HEK293 (cell line): Measurements from ENCODE around the gene GLG1.

Experiments
- AEBP2 ChIP-seq: fragments of 450-650 bp; formaldehyde crosslinking; IDR thresholded peaks from 2 replicates; pipeline ENCODE4 v1.5.1; 2016; ENCODE audit warnings: missing biosample characterization, missing genetic modification characterization, borderline replicate concordance
- EGR2 ChIP-seq: fragments of 450-650 bp; formaldehyde crosslinking; IDR thresholded peaks from 2 replicates; pipeline ENCODE4 v1.5.1; 2016; ENCODE audit warnings: low read depth, missing biosample characterization, missing genetic modification characterization
- GFI1B ChIP-seq: fragments of 450-650 bp; formaldehyde crosslinking; IDR thresholded peaks from 2 replicates; pipeline ENCODE4 v1.5.1; 2016; ENCODE audit warnings: missing biosample characterization, missing genetic modification characterization
- KLF17 ChIP-seq: fragments of 450-650 bp; formaldehyde crosslinking; IDR thresholded peaks from 2 replicates; pipeline ENCODE4 v1.5.1; 2016; ENCODE audit warnings: missing biosample characterization, missing genetic modification characterization
- MZF1 ChIP-seq: fragments of 450-650 bp; formaldehyde crosslinking; IDR thresholded peaks from 2 replicates; pipeline ENCODE4 v1.5.1; 2017; ENCODE audit warnings: missing biosample characterization, missing genetic modification characterization, borderline replicate concordance
- PATZ1 ChIP-seq: fragments of 450-650 bp; formaldehyde crosslinking; IDR thresholded peaks from 2 replicates; pipeline ENCODE4 v1.5.1; 2016; ENCODE audit warnings: missing biosample characterization, missing genetic modification characterization
- PRDM1 ChIP-seq: fragments of 450-650 bp; formaldehyde crosslinking; IDR thresholded peaks from 2 replicates; pipeline ENCODE4; 2016; ENCODE audit warnings: missing biosample characterization, missing genetic modification characterization
- SETDB1 ChIP-seq: IDR thresholded peaks from one replicate; pipeline ENCODE4 v1.6.1; 2017; ENCODE audit warnings: mild to moderate bottlenecking, low read length, moderate library complexity, mixed read lengths; ENCODE audit not compliant: insufficient read length
- SP3 ChIP-seq: fragments of 450-650 bp; formaldehyde crosslinking; IDR thresholded peaks from 2 replicates; pipeline ENCODE4 v1.5.1; 2016; ENCODE audit warnings: missing biosample characterization, missing genetic modification characterization
- TCF7L2 ChIP-seq: IDR thresholded peaks from 2 replicates; pipeline ENCODE4 v1.6.1; 2011; ENCODE audit warnings: low read depth, mild to moderate bottlenecking, inconsistent platforms, low read length, moderate library complexity, borderline replicate concordance
- ZBTB17 ChIP-seq: fragments of 450-650 bp; formaldehyde crosslinking; IDR thresholded peaks from 2 replicates; pipeline ENCODE4 v1.5.1; 2016; ENCODE audit warnings: missing biosample characterization, missing genetic modification characterization
- ZBTB21 ChIP-seq: fragments of 450-650 bp; formaldehyde crosslinking; IDR thresholded peaks from 2 replicates; pipeline ENCODE4 v1.5.1; 2017; ENCODE audit warnings: missing biosample characterization, missing genetic modification characterization
- ZBTB48 ChIP-seq: fragments of 450-650 bp; formaldehyde crosslinking; IDR thresholded peaks from 2 replicates; pipeline ENCODE4 v1.5.1; 2016; ENCODE audit warnings: missing biosample characterization, missing genetic modification characterization
- ZNF133 ChIP-seq: fragments of 450-650 bp; formaldehyde crosslinking; IDR thresholded peaks from 2 replicates; pipeline ENCODE4 v1.5.1; 2016; ENCODE audit warnings: missing biosample characterization, missing genetic modification characterization
- ZNF146 ChIP-seq: fragments of 450-650 bp; formaldehyde crosslinking; IDR thresholded peaks from 2 replicates; pipeline ENCODE4 v1.5.1; 2016; ENCODE audit warnings: missing biosample characterization, missing genetic modification characterization
- ZNF148 ChIP-seq: fragments of 450-650 bp; formaldehyde crosslinking; IDR thresholded peaks from 2 replicates; pipeline ENCODE4 v1.5.0; 2017; ENCODE audit warnings: missing biosample characterization, missing genetic modification characterization, borderline replicate concordance
- ZNF2 ChIP-seq: fragments of 450-650 bp; formaldehyde crosslinking; IDR thresholded peaks from 2 replicates; pipeline ENCODE4 v1.5.1; 2016; ENCODE audit warnings: missing biosample characterization, missing genetic modification characterization
- ZNF211 ChIP-seq: fragments of 450-650 bp; formaldehyde crosslinking; IDR thresholded peaks from 2 replicates; pipeline ENCODE4 v1.5.1; 2016; ENCODE audit warnings: low read depth, missing biosample characterization, missing genetic modification characterization
- ZNF24 ChIP-seq: fragments of 450-650 bp; formaldehyde crosslinking; IDR thresholded peaks from 2 replicates; pipeline ENCODE4 v1.5.1; 2016; ENCODE audit warnings: missing biosample characterization, missing genetic modification characterization
- ZNF274 ChIP-seq, 2 experiments: fragments of 200-500 bp in 1 of 2; fragments of 450-650 bp in 1 of 2; sonication (Bioruptor generic) in 1 of 2; formaldehyde crosslinking in 1 of 2; IDR thresholded peaks; 2 replicates each; pipeline versions ENCODE4 v1.5.1 to v1.6.1; 2014 to 2016; ENCODE audit warnings: borderline replicate concordance in 1 of 2, inconsistent platforms in 1 of 2, low read length in 1 of 2, missing biosample characterization in 1 of 2, missing genetic modification characterization in 1 of 2
- ZNF311 ChIP-seq: fragments of 450-650 bp; formaldehyde crosslinking; IDR thresholded peaks from 2 replicates; pipeline ENCODE4 v1.5.1; 2017; ENCODE audit warnings: missing biosample characterization, missing genetic modification characterization, borderline replicate concordance
- ZNF366 ChIP-seq: fragments of 450-650 bp; formaldehyde crosslinking; conservative IDR thresholded peaks from 2 replicates; pipeline ENCODE4 v1.5.1; 2016; ENCODE audit warnings: missing biosample characterization, missing genetic modification characterization
- ZNF391 ChIP-seq: fragments of 450-650 bp; formaldehyde crosslinking; IDR thresholded peaks from 2 replicates; pipeline ENCODE4 v1.5.1; 2016; ENCODE audit warnings: low read depth, missing biosample characterization, missing genetic modification characterization, borderline replicate concordance
- ZNF394 ChIP-seq: fragments of 450-650 bp; formaldehyde crosslinking; IDR thresholded peaks from 2 replicates; pipeline ENCODE4 v1.5.1; 2016; ENCODE audit warnings: missing biosample characterization, missing genetic modification characterization, mild to moderate bottlenecking, moderate library complexity, borderline replicate concordance
- ZNF544 ChIP-seq: fragments of 450-650 bp; formaldehyde crosslinking; IDR thresholded peaks from 2 replicates; pipeline ENCODE4 v1.5.0; 2017; ENCODE audit warnings: missing biosample characterization, missing genetic modification characterization
- ZNF549 ChIP-seq: fragments of 450-650 bp; IDR thresholded peaks from 2 replicates; pipeline ENCODE4 v1.5.1; 2018; ENCODE audit warnings: missing biosample characterization, missing genetic modification characterization, mild to moderate bottlenecking, inconsistent platforms, moderate library complexity
- ZNF561 ChIP-seq: fragments of 450-650 bp; IDR thresholded peaks from 2 replicates; pipeline ENCODE4 v1.5.1; 2018; ENCODE audit warnings: missing biosample characterization, missing genetic modification characterization, borderline replicate concordance
- ZNF585B ChIP-seq: fragments of 450-650 bp; formaldehyde crosslinking; IDR thresholded peaks from 2 replicates; pipeline ENCODE4 v1.5.1; 2016; ENCODE audit warnings: missing biosample characterization, missing genetic modification characterization
- ZNF747 ChIP-seq: fragments of 450-650 bp; formaldehyde crosslinking; IDR thresholded peaks from 2 replicates; pipeline ENCODE4 v1.5.1; 2016; ENCODE audit warnings: missing biosample characterization, missing genetic modification characterization
- ZNF785 ChIP-seq: fragments of 450-650 bp; formaldehyde crosslinking; IDR thresholded peaks from 2 replicates; pipeline ENCODE4 v1.5.1; 2016; ENCODE audit warnings: missing biosample characterization, missing genetic modification characterization
- ZSCAN18 ChIP-seq: fragments of 450-650 bp; formaldehyde crosslinking; IDR thresholded peaks from 2 replicates; pipeline ENCODE4 v1.5.1; 2016; ENCODE audit warnings: missing biosample characterization, missing genetic modification characterization
- ZXDB ChIP-seq: fragments of 450-650 bp; formaldehyde crosslinking; IDR thresholded peaks from 2 replicates; pipeline ENCODE4 v1.5.1; 2016; ENCODE audit warnings: missing biosample characterization, missing genetic modification characterization

GLG1 gene

GRCh38 chr16:74487634-74488495, 119.0 kb downstream of the GLG1 start (continued):
- TF ChIP-seq AEBP2 (no peak), ZNF549 (tag by site-specific recombination) (no peak), MZF1 (tag by site-specific recombination) (no peak), PRDM1 (no peak), ZNF785 (no peak), ZNF561 (tag by site-specific recombination) (no peak), TCF7L2 (no peak), ZNF391 (tag by site-specific recombination) (no peak), ZNF747 (tag by site-specific recombination) (no peak), ZNF2 (0 out of 2 replicates have a peak, but pooled peaks have one; percentile 26), ZXDB (tag by site-specific recombination) (peak; percentile 48; the same call in 1 of the 2 replicates), ZSCAN18 (tag by site-specific recombination) (no peak), ZNF585B (tag by site-specific recombination) (peak; percentile 75), SETDB1 (no peak), ZNF133 (no peak), ZNF366 (no peak), ZBTB21 (no peak), KLF17 (tag by site-specific recombination) (no peak), ZNF394 (tag by site-specific recombination) (no peak), ZNF24 (tag by site-specific recombination) (no peak), ZNF274 (IDR thresholded peaks at IDR 0.05; ENCODE audit: low read length) (no peak), ZNF274 (tag by site-specific recombination; IDR thresholded peaks at IDR 0.05; ENCODE audit: borderline replicate concordance) (no peak), ZBTB17 (tag by site-specific recombination) (peak; percentile 51), GFI1B (tag by site-specific recombination) (no peak), PATZ1 (tag by site-specific recombination) (no peak), SP3 (tag by site-specific recombination) (no peak), ZNF211 (no peak), ZNF544 (no peak), ZNF311 (tag by site-specific recombination) (no peak), ZNF146 (tag by site-specific recombination) (no peak), ZBTB48 (tag by site-specific recombination) (no peak), EGR2 (tag by site-specific recombination) (no peak), ZNF148 (tag by site-specific recombination) (no peak)
